ENCODE results near the gene BARD1.

DNA sequence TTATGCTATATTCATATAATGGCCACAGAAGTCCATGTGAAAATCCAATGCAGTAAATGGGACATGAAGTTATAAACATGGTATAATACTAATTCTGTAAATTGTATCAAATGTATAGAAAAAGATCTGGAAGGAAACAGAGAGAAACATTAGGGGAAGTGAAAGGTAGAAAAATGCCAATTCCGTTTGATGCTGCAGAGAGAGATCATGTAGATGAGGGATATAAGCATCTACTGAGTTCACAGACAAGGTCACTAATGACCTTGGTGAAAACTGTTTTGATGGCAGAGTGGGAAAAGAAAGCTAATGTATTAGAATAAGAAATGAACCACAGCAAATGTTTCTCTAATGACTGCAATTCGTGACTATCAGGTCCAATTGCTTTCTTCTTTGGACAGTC, 56.0 kb downstream of the BARD1 start:
- TF ChIP-seq EZH2 (IDR thresholded peaks at IDR 0.05; ENCODE audit: insufficient read depth, poor library complexity, severe bottlenecking) (no peak), EZH2phosphoT487 (IDR thresholded peaks at IDR 0.05; ENCODE audit: insufficient read depth, low read depth) (no peak)
